Measurements from ENCODE around the gene GDPGP1. TPM values are rescaled to one million over a fixed set of nuclear protein-coding genes. Genes with fewer than 3 reads are reported as not detected.
"Not testable (repeated sequence)": the region's sequence is repeated elsewhere in the genome, so short reads cannot be mapped to it uniquely, and the experiment has no call there.

GDPGP1 gene
- total RNA-seq, 2 donors from 2014 or later, result 4.1 to 5.9 TPM

DNA sequence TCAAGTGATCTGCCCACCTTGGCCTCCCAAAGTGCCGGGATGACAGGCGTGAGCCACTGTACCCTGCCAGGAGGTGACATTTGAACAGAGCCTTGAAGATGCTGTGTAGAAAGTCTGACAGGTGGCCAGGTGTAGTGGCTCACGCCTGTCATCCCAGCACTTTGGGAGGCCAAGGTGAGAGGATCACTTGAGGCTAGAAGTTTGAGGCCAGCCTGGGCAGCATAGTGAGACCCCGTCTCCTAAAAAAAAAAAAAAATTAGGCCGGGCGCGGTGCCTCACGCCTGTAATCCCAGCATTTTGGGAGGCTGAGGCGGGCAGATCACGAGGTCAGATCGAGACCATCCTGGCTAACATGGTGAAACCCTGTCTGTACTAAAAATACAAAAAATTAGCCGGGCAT is 44.5 kb downstream of the GDPGP1 start:
- intact Hi-C loops (cut with DNase I); DNase-seq (ENCODE audit: low spot score): not testable (repeated sequence)

DNA sequence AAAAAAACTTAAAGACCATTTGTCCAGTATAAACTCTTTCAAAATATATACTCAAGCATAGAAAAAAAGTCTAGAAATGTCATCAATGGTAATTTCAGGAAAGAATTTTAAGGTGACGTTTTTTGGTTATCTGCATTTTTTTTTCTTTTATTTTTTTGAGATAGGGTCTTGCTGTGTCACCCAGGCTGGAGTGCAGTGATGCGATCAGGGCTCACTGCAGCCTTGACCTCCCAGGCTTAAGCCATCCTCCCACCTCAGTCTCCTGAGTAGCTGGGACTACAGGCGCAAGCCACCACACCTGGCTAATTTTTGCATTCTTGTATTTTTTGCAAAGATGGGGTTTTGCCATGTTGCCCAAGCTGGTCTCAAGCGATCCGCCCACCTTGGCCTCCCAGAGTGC is 46.7 kb downstream of the GDPGP1 start:
- intact Hi-C loops (cut with DNase I), result not testable (repeated sequence)

DNA sequence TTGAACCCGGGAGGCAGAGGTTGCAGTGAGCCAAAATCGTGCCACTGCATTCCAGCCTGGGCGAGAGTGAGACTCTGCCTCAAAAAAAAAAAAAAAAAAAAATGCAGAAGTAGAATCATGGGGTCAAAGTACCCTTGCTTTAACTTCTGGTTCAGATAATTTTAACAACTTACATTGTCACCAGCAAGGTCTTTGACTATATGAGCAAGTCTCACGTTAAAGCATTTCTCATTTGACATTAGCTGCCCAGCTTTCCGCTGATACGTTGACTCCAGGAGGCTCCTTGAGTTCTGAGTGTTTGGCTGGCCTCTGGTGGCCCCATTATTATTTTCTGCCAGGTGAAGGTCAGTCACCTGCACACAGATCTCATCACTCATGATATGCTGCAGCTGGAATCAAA is 47.6 kb downstream of the GDPGP1 start:
- intact Hi-C loops (cut with DNase I), result loop anchor here in 1 of 2 donors (2.0 kb wide), 1 partner anchor 29 kb away; no protein-coding TSS in a partner anchor
- DNase-seq (ENCODE audit: low spot score), result not testable (repeated sequence)

More for the DNA sequence above, 46.7 kb downstream of the GDPGP1 start:
- DNase-seq (ENCODE audit: low spot score), result not testable (repeated sequence)

DNA sequence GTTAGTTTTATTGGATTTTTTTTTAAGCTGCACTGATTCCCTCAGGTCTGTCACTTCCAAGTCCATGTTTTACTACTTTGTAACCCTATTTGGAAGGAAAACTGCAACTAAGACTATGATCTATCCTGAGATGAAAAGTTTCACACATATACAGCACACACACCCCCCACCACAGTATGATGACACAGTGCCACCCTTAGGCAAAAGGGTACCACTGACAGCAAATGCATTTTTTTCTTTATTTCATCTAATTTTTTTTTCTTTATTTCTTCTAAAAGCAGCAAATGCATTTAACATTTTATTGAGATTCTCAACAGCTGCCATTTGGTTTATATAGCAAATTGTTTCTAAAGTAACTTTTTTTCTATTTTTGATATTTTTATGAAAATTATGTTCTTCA is 52.7 kb downstream of the GDPGP1 start:
- no peak for DNase-seq (ENCODE audit: low spot score)
- intact Hi-C loops (cut with DNase I), result no loop called here

DNA sequence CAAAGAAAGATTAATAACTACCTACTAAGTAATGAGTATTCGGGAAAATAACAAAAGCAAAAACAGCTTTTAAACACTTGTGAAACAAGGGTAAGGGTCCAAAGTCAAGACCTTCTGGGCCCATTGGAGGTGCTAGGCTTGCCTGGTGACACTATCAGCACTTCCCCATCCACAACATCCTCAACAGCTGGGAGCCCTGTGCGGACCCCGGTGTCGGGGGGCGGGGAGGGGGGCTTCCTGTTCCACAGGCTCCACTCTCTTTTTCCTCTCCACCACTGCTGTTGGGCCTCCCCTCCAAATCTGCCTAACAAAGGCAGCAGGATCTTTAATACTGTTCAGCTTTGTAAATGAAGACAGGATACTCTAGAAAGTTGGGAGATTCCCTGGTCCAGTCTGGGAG is 53.1 kb downstream of the GDPGP1 start:
- no peak for DNase-seq (ENCODE audit: low spot score)
- intact Hi-C loops (cut with DNase I), result no loop called here

DNA sequence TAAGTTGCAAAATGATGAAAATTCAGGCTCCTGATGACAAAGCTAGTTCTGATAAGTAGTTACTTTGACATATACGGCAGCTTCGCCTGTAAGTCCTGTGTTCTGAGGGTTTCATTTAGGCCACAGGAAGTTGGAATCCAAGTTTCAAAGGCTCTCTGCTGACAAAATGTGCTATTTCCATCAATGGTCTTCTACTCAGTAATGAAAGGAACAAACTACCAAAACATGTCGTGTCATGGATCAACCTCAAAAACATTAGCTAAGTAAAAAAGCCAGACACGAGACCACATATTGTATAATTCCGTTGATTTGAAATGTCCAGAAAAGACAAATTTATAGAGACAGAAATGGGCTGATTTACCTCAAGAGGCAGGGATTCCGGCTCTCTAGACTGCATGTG is 53.9 kb downstream of the GDPGP1 start:
- intact Hi-C loops (cut with DNase I), result no loop called here
- no peak for DNase-seq (ENCODE audit: low spot score)

DNA sequence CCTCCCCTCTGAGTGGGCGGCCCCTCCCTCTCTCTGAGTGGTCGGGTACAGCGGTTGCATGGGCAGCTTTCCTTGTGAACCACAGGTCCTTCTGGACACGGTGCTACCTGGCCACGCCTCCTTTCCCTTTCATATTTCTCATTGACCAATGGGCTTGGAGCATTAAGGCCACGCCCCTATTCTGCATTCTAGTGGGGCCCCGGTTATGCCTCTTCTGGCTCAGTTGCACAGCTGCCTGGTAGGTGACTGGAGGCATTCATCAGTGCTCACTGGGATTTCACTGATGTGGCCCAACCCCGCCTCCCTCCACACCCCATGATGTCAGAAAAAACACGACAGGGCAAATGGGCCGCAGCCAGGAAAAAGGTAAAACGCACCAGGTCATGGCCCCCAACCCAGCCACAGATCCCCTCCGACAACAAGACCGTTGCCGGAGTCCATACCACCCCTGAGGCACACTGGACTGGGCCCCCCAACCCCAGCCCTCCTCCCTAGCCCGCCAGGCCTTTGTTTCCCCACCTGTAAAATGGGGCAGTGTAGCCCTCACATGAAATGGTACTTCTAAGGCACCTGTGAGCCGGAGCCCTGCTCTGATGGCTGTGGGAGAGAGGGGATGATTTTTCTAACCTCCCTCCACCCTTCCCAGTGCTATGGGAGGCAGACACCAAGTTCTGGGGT is 57.8 kb downstream of the GDPGP1 start:
- DNase-seq (ENCODE audit: low spot score), result no peak
- intact Hi-C loops (cut with DNase I), result no loop called here

DNA sequence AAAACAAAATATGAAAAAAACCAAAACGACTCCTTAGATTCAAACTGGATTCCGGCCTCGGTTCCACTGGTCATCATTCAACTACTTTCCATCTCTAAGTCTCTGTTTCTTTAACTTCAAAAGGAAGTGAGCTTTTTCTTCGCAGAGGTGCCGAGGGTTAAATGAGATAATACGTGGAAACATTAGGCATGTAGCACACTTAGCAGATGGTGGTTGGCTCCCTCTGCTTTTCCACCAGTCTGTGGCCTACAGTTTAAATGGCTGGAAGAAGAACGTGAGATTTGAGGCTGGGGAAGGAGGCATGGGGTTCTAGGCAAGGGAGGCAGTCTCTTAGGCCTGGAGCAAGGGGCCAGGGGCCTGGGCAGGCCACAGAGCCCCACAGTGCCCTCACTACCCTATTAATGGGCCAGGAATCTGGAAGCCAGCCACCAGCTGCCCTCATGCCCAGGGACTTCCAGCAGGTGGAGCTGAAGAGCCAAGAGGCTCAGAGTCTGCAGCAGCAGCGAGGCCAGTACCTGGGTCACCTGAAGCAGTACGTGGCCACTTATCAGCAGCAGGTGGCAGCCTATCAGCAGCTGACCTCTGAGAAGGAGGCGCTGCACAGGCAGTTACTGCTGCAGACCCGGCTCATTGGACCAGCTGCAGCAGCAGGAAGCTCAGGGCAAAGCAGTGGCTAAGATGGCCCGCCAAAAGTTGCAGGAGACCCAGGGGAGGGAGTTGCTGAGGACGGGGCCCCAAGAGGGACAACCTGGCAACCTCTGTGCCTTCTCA is 59.2 kb downstream of the GDPGP1 start:
- intact Hi-C loops (cut with DNase I), result not testable (repeated sequence)
- peak; percentile 87 for DNase-seq (ENCODE audit: low spot score)

DNA sequence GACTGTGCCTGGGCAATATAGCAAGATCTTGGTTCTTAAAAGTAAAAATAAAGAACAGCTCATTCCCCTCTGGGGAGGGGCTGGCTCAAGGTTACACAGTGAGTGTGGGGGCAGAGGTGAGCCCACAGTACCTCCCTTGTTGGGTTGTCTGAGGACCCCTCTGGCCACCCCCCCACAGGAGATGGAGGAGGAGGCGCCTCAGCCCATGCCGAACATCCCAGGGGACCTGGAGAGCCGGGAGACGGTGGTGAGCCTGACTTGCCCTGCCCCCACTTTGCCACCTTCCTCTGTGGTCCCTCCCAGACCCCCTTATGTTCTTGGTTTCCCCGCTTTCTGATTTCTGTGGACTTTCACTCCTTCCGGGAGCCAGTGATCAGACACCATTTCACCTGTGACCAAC is 60.1 kb downstream of the GDPGP1 start:
- DNase-seq (ENCODE audit: low spot score), result peak; percentile 54

DNA sequence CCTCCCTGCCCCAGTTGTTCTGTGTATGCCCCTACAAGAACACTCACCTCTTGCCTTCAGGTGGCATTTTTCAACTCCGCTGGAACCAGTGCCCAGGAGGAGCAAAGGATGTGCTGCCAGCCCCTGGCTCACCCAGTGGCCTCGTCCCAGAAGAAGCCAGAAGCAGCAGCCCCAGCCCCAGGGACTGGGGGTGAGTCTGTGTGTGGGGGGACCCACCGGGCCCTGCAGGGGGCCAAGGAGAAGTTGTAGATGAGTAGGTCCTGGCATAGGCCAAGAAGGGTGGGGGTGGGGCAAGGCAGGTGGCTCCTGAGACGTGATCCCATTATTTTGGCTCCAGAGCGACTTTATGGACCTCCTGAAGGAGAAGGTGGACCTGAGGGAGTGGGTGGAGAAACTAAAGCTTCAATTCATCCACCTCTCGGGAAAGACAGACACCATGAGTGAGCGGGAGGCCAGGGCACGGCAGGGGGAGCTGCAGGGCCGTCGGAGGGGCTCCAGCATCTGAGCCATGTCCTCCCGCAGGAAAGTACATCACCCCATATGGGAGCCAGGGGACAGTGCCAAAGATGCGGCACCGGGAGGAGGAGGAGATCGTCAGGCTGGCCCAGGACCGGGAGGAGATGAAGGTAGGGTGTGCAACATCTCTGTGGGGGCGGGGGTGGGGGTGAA is 60.7 kb downstream of the GDPGP1 start:
- peak; percentile 66 for DNase-seq (ENCODE audit: low spot score)
- intact Hi-C loops (cut with DNase I), result no loop called here

More for the DNA sequence above, 60.1 kb downstream of the GDPGP1 start:
- intact Hi-C loops (cut with DNase I), result no loop called here

DNA sequence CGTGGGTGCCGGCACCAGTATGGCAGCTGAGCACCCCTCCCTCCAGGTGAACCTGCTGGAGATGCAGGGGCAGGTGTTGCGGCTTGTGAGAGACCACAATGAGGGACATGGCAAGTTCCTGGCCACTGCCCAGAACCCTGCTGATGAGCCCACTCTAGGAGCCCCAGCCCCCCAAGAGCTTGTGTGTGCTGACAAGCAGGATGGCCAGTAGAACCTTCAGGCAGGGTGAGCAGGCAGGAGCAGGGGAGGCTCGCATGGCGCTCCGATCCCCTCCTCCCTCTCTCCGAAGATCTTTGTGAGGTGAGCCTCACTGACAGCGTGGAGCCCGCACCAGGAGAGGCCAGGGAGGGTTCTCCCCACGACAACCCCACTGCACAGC is 61.2 kb downstream of the GDPGP1 start:
- DNase-seq (ENCODE audit: low spot score), result peak; percentile 76
- intact Hi-C loops (cut with DNase I), result no loop called here

Other genes with a start within 250 kb of the GDPGP1 start
- gene ZNF710, start 232.9 kb upstream of the GDPGP1 start, total RNA-seq, result 10 to 100 TPM; 11.6 to 13.3 TPM
- gene IDH2, start 131.7 kb upstream of the GDPGP1 start, total RNA-seq, result 100 to 1,000 TPM in 1 of 2 donors, 10 to 100 TPM in 1; 68.7 to 103 TPM
- gene SEMA4B, start 32.9 kb upstream of the GDPGP1 start, total RNA-seq, result 10 to 100 TPM; 21.1 to 22.7 TPM
- 10 to 100 TPM; 37.5 to 41.6 TPM for gene CIB1, start 268 bp upstream of the GDPGP1 start, total RNA-seq
- gene TTLL13, start 15.3 kb downstream of the GDPGP1 start, total RNA-seq, result not detected
- gene NGRN, start 31.5 kb downstream of the GDPGP1 start, total RNA-seq, result 10 to 100 TPM; 81.6 to 89.7 TPM
- 1 to 10 TPM; 3.5 to 4.0 TPM for gene ZNF774, start 118.1 kb downstream of the GDPGP1 start, total RNA-seq
- 100 to 1,000 TPM; 216 to 265 TPM for gene IQGAP1, start 154.0 kb downstream of the GDPGP1 start, total RNA-seq